HG03060 (cell line): ENCODE results near the gene FEN1.

Experiments used
- ATAC-seq: cut with Tn5 transposase; IDR thresholded peaks from one replicate; pipeline ENCODE4 v1.9.1; 2021; ENCODE audit warnings: low read depth, moderate number of reproducible peaks; ENCODE audit not compliant: unreplicated experiment

Gene FEN1

GRCh38 chr11:61792310-61793082 lies at the start of gene FEN1, which contains the start of gene TMEM258:
Gene FEN1 (plus strand): TSS chr11:61792911. CDS start chr11:61795362, 2,451 bp downstream.
Gene TMEM258 (minus strand): TSS chr11:61792599. CDS start chr11:61792558, 41 bp downstream.
- peak; percentile 53 for ATAC-seq

GRCh38 chr11:61743486-61744095 lies 49.1 kb upstream of the FEN1 start:
- ATAC-seq = no peak

GRCh38 chr11:61744181-61744580 lies 48.5 kb upstream of the FEN1 start:
- no peak for ATAC-seq

- ATAC-seq = no peak
Measured at GRCh38 chr11:61744609-61745156, 48.0 kb upstream of the FEN1 start.

- ATAC-seq = no peak
Measured at GRCh38 chr11:61745781-61746441, 46.8 kb upstream of the FEN1 start.

- no peak for ATAC-seq
Measured at GRCh38 chr11:61746442-61747191, 46.1 kb upstream of the FEN1 start.

GRCh38 chr11:61747192-61747966 lies 45.3 kb upstream of the FEN1 start:
- ATAC-seq = no peak

GRCh38 chr11:61747967-61748285 lies 44.8 kb upstream of the FEN1 start:
- no peak for ATAC-seq

- ATAC-seq = no peak
Measured at GRCh38 chr11:61749591-61750217, 43.0 kb upstream of the FEN1 start.

- ATAC-seq = no peak
Measured at GRCh38 chr11:61750631-61751273, 42.0 kb upstream of the FEN1 start.

- ATAC-seq = no peak
Measured at GRCh38 chr11:61751384-61751783, 41.3 kb upstream of the FEN1 start.

- no peak for ATAC-seq
Measured at GRCh38 chr11:61752117-61752924, 40.4 kb upstream of the FEN1 start, which contains the start of gene MYRF. Gene MYRF (plus strand): TSS chr11:61752636. CDS start chr11:61752745, 109 bp downstream.

GRCh38 chr11:61752925-61753521 lies 39.7 kb upstream of the FEN1 start:
- ATAC-seq = no peak

GRCh38 chr11:61753672-61754071 lies 39.0 kb upstream of the FEN1 start:
- ATAC-seq = no peak

- no peak for ATAC-seq
Measured at GRCh38 chr11:61754534-61755482, 37.9 kb upstream of the FEN1 start.

GRCh38 chr11:61756147-61756451 lies 36.6 kb upstream of the FEN1 start:
- ATAC-seq = no peak
